GM10847 (cell line): ENCODE measurements around the gene OR52K1.

ENCODE experiments used
- POLR2A ChIP-seq: IDR thresholded peaks from 2 replicates; pipeline ENCODE4 v1.6.1; 2011; ENCODE audit not compliant: insufficient read length; ENCODE audit errors: extremely low read depth

The OR52K1 gene

GRCh38 chr11:4479644-4480043 lies 2.8 kb upstream of the OR52K1 start:
- TF ChIP-seq POLR2A, result no peak

- TF ChIP-seq POLR2A, result no peak
Measured at GRCh38 chr11:4480577-4481239, 1.7 kb upstream of the OR52K1 start.

GRCh38 chr11:4481240-4481582 lies 1.2 kb upstream of the OR52K1 start:
- no peak for TF ChIP-seq POLR2A

GRCh38 chr11:4484310-4484709 lies 1.9 kb downstream of the OR52K1 start:
- no peak for TF ChIP-seq POLR2A

GRCh38 chr11:4491878-4492606 lies 9.6 kb downstream of the OR52K1 start:
- TF ChIP-seq POLR2A, result no peak

- no peak for TF ChIP-seq POLR2A
Measured at GRCh38 chr11:4493480-4493818, 11.0 kb downstream of the OR52K1 start.

GRCh38 chr11:4495487-4495886 lies 13.0 kb downstream of the OR52K1 start:
- TF ChIP-seq POLR2A, result no peak

GRCh38 chr11:4495986-4496385 lies 13.5 kb downstream of the OR52K1 start:
- TF ChIP-seq POLR2A, result no peak

- TF ChIP-seq POLR2A, result no peak
Measured at GRCh38 chr11:4496557-4497248, 14.3 kb downstream of the OR52K1 start.

GRCh38 chr11:4508886-4509285 lies 26.4 kb downstream of the OR52K1 start:
- no peak for TF ChIP-seq POLR2A

- no peak for TF ChIP-seq POLR2A
Measured at GRCh38 chr11:4511282-4512245, 29.1 kb downstream of the OR52K1 start.

GRCh38 chr11:4514196-4514595 lies 31.8 kb downstream of the OR52K1 start:
- TF ChIP-seq POLR2A, result no peak

- no peak for TF ChIP-seq POLR2A
Measured at GRCh38 chr11:4522339-4522738, 39.9 kb downstream of the OR52K1 start.

GRCh38 chr11:4522752-4523151 lies 40.3 kb downstream of the OR52K1 start:
- no peak for TF ChIP-seq POLR2A

GRCh38 chr11:4523666-4524065 lies 41.2 kb downstream of the OR52K1 start:
- no peak for TF ChIP-seq POLR2A
